ENCODE data around the gene SLC24A3.

The SLC24A3 gene

GRCh38 chr20:19473922-19474286 lies 261.5 kb downstream of the SLC24A3 start:
- no peak for DNase-seq

GRCh38 chr20:19478320-19478895 lies 266.0 kb downstream of the SLC24A3 start:
- no peak for DNase-seq

- DNase-seq, result no peak
Observed at GRCh38 chr20:19482726-19483125, 270.3 kb downstream of the SLC24A3 start.

- no peak for DNase-seq
Observed at GRCh38 chr20:19483309-19483708, 270.9 kb downstream of the SLC24A3 start.

GRCh38 chr20:19486446-19486845 lies 274.0 kb downstream of the SLC24A3 start:
- DNase-seq, result no peak

- DNase-seq, result no peak
Observed at GRCh38 chr20:19487420-19487819, 275.0 kb downstream of the SLC24A3 start.

GRCh38 chr20:19491241-19491640 lies 278.8 kb downstream of the SLC24A3 start:
- DNase-seq, result no peak

- no peak for DNase-seq
Observed at GRCh38 chr20:19492116-19492515, 279.7 kb downstream of the SLC24A3 start.

GRCh38 chr20:19492687-19493336 lies 280.4 kb downstream of the SLC24A3 start:
- no peak for DNase-seq

GRCh38 chr20:19493794-19494495 lies 281.5 kb downstream of the SLC24A3 start:
- DNase-seq, result no peak

GRCh38 chr20:19495905-19496703 lies 283.7 kb downstream of the SLC24A3 start:
- DNase-seq, result no peak

- no peak for DNase-seq
Observed at GRCh38 chr20:19497064-19497463, 284.6 kb downstream of the SLC24A3 start.

- DNase-seq, result no peak
Observed at GRCh38 chr20:19498756-19499155, 286.3 kb downstream of the SLC24A3 start.

- no peak for DNase-seq
Observed at GRCh38 chr20:19501476-19502115, 289.2 kb downstream of the SLC24A3 start.

- no peak for DNase-seq
Observed at GRCh38 chr20:19502169-19502568, 289.7 kb downstream of the SLC24A3 start.

GRCh38 chr20:19504251-19504650 lies 291.8 kb downstream of the SLC24A3 start:
- no peak for DNase-seq

GRCh38 chr20:19506021-19506420 lies 293.6 kb downstream of the SLC24A3 start:
- no peak for DNase-seq

- no peak for DNase-seq
Observed at GRCh38 chr20:19508449-19508848, 296.0 kb downstream of the SLC24A3 start.

- no peak for DNase-seq
Observed at GRCh38 chr20:19510611-19511010, 298.2 kb downstream of the SLC24A3 start.

GRCh38 chr20:19511931-19512330 lies 299.5 kb downstream of the SLC24A3 start:
- DNase-seq, result no peak

- DNase-seq, result no peak
Observed at GRCh38 chr20:19512886-19513677, 300.6 kb downstream of the SLC24A3 start.

GRCh38 chr20:19515074-19515473 lies 302.6 kb downstream of the SLC24A3 start:
- DNase-seq, result no peak

Data from NCI-H1694 (cell line).